K562 (cell line): ENCODE measurements around the gene HSPA1L. TPM values are rescaled to one million over a fixed set of nuclear protein-coding genes. Genes with fewer than 3 reads are reported as not detected.

Source experiments
- BRCA1 ChIP-seq, 2 experiments: fragments of 450-650 bp in 1 of 2; sonication (generic) in 1 of 2; formaldehyde crosslinking in 1 of 2; IDR thresholded peaks; 2 replicates each; pipeline versions ENCODE4 v1.5.0 to v1.6.1; 2017 to 2020; ENCODE audit warnings: mild to moderate bottlenecking in 1 of 2, missing genetic modification reagents in 1 of 2
- COPS2 ChIP-seq: fragments of 450-650 bp; conservative IDR thresholded peaks from 2 replicates; pipeline ENCODE4 v1.6.1; 2016; ENCODE audit warnings: mild to moderate bottlenecking, moderate library complexity
- E2F3 ChIP-seq: fragments of 250-450 bp; sonication (Bioruptor Pico); IDR thresholded peaks from 2 replicates; pipeline ENCODE4 v1.4.0; 2020; ENCODE audit warnings: mild to moderate bottlenecking
- L3MBTL2 ChIP-seq: fragments of 450-650 bp; IDR thresholded peaks from 2 replicates; pipeline ENCODE4 v1.6.1; 2016; ENCODE audit warnings: mild to moderate bottlenecking, moderate library complexity
- SUPT5H ChIP-seq: fragments of 450-650 bp; IDR thresholded peaks from 2 replicates; pipeline ENCODE4 v1.6.1; 2016
- TBP ChIP-seq: optimal IDR thresholded peaks from 2 replicates; pipeline ENCODE3; 2011; ENCODE audit warnings: low read depth, low read length, improper control_type of control experiment
- TRIM28 ChIP-seq: fragments of 450-650 bp; IDR thresholded peaks from 2 replicates; pipeline ENCODE4 v1.6.1; 2017
- ZC3H8 ChIP-seq: fragments of 450-650 bp; IDR thresholded peaks from 2 replicates; pipeline ENCODE4 v1.6.1; 2017
- polyA plus RNA-seq, 8 experiments: library from polyadenylated mRNA; depleted of rRNA in 4 of 8; stranded (reverse) in 5 of 8; unstranded in 3 of 8; fragments of >200 nt; fragmentation: Nextera tagmentation in 2 of 8; fragmentation: Illumina TruSeq in 1 of 8; extraction: Ambion mirVana in 2 of 8; extraction: Trizol in 1 of 8; gene quantifications; 2 replicates each; pipeline versions ENCODE4 v1.2.1 to v1.2.3, GENCODE V29; 2011 to 2014; ENCODE audit warnings: inconsistent platforms in 1 of 8, missing spikeins in 1 of 8
- total RNA-seq, 7 experiments: library from RNA; depleted of rRNA in 6 of 7; stranded (reverse); fragments of >200 nt in 6 of 7; fragmentation: Illumina TruSeq in 2 of 7; extraction: Trizol in 2 of 7; gene quantifications; 2 replicates each; pipeline versions ENCODE4 v1.2.1 to v1.2.3, GENCODE V29; 2011 to 2021; ENCODE audit warnings: low replicate concordance in 1 of 7
- TF ChIP-seq, protein P1 (sequence below): fragments of 150-350 bp; IDR thresholded peaks from 2 replicates; pipeline ENCODE4 v1.6.1; 2014; ENCODE audit warnings: low read depth, mild to moderate bottlenecking, low read length, borderline replicate concordance
- TF ChIP-seq, protein P2 (sequence below): fragments of 450-650 bp; formaldehyde crosslinking; IDR thresholded peaks from 2 replicates; pipeline ENCODE4 v1.4.0; 2020; ENCODE audit warnings: mild to moderate bottlenecking
- TF ChIP-seq, protein P3 (sequence below): fragments of 450-650 bp; IDR thresholded peaks from 2 replicates; pipeline ENCODE4 v1.6.1; 2016; ENCODE audit warnings: missing biosample characterization, missing genetic modification characterization
- TF ChIP-seq, protein P4 (sequence below): sonication (generic); formaldehyde crosslinking; IDR thresholded peaks from 2 replicates; pipeline ENCODE4 v1.8.0; 2022; ENCODE audit warnings: mild to moderate bottlenecking, missing genetic modification reagents
- TF ChIP-seq, protein P5 (sequence below): fragments of 250-450 bp; sonication (Bioruptor Pico); IDR thresholded peaks from 2 replicates; pipeline ENCODE4 v1.4.0; 2020; ENCODE audit warnings: borderline replicate concordance

The HSPA1L gene
- total and polyA plus RNA-seq, 9 of the 15 experiments (the other 6 are each of a cell fraction or from before 2014, with no cell fraction given): 0.14 to 2.1 (median 1.3) TPM

DNA sequence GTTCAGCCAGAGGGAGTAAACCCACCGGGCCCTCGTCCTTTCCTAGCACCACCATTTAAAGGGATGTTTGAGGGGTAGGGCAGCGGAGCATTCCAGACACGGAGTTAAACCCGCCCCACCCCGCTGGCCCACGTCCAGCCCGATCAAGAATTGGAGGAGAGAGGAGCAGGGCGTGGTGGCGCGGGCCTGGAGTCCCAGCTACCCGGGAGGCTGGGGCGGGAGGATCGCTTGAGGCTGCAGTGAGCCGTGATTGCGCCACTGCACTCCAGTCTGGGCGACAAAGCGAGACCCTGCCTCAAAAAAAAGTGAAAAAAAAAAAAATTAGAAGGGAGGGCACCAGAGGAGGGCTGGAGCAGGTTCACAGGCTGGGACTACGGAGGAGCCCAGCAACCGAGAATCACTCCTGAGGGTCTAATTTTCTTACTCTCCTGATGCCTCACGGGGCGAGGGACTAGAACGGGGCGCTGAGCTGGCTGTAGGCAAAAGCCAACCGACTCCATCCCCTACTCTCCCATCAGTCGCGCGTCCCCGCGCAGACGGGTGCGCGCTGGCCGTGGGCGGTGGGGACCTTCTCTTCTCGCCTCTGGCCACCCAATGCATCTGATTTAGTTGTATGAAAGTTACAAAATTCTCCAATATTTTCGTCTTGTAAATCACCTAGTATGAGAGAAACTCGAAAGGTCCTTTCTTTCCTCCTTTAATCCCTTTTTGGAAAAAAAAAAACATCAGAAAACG, 6.4 kb upstream of the HSPA1L start (continued):
- TF ChIP-seq, protein P1, sequence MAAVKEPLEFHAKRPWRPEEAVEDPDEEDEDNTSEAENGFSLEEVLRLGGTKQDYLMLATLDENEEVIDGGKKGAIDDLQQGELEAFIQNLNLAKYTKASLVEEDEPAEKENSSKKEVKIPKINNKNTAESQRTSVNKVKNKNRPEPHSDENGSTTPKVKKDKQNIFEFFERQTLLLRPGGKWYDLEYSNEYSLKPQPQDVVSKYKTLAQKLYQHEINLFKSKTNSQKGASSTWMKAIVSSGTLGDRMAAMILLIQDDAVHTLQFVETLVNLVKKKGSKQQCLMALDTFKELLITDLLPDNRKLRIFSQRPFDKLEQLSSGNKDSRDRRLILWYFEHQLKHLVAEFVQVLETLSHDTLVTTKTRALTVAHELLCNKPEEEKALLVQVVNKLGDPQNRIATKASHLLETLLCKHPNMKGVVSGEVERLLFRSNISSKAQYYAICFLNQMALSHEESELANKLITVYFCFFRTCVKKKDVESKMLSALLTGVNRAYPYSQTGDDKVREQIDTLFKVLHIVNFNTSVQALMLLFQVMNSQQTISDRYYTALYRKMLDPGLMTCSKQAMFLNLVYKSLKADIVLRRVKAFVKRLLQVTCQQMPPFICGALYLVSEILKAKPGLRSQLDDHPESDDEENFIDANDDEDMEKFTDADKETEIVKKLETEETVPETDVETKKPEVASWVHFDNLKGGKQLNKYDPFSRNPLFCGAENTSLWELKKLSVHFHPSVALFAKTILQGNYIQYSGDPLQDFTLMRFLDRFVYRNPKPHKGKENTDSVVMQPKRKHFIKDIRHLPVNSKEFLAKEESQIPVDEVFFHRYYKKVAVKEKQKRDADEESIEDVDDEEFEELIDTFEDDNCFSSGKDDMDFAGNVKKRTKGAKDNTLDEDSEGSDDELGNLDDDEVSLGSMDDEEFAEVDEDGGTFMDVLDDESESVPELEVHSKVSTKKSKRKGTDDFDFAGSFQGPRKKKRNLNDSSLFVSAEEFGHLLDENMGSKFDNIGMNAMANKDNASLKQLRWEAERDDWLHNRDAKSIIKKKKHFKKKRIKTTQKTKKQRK: no peak
- TF ChIP-seq COPS2 (no peak), BRCA1 (IDR thresholded peaks at IDR 0.05) (no peak), BRCA1 (CRISPR knock-in tag; IDR thresholded peaks at IDR 0.05) (no peak), E2F3 (CRISPR knock-in tag) (no peak), L3MBTL2 (no peak), TBP (no peak), SUPT5H (peak; percentile 58), ZC3H8 (0 out of 2 replicates have a peak, but pooled peaks have one; percentile 84), TRIM28 (peak; percentile 98)
- TF ChIP-seq, protein P2, sequence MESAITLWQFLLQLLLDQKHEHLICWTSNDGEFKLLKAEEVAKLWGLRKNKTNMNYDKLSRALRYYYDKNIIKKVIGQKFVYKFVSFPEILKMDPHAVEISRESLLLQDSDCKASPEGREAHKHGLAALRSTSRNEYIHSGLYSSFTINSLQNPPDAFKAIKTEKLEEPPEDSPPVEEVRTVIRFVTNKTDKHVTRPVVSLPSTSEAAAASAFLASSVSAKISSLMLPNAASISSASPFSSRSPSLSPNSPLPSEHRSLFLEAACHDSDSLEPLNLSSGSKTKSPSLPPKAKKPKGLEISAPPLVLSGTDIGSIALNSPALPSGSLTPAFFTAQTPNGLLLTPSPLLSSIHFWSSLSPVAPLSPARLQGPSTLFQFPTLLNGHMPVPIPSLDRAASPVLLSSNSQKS (CRISPR knock-in tag): no peak
- TF ChIP-seq, protein P3, sequence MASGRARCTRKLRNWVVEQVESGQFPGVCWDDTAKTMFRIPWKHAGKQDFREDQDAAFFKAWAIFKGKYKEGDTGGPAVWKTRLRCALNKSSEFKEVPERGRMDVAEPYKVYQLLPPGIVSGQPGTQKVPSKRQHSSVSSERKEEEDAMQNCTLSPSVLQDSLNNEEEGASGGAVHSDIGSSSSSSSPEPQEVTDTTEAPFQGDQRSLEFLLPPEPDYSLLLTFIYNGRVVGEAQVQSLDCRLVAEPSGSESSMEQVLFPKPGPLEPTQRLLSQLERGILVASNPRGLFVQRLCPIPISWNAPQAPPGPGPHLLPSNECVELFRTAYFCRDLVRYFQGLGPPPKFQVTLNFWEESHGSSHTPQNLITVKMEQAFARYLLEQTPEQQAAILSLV (tag): no peak
- TF ChIP-seq, protein P4, sequence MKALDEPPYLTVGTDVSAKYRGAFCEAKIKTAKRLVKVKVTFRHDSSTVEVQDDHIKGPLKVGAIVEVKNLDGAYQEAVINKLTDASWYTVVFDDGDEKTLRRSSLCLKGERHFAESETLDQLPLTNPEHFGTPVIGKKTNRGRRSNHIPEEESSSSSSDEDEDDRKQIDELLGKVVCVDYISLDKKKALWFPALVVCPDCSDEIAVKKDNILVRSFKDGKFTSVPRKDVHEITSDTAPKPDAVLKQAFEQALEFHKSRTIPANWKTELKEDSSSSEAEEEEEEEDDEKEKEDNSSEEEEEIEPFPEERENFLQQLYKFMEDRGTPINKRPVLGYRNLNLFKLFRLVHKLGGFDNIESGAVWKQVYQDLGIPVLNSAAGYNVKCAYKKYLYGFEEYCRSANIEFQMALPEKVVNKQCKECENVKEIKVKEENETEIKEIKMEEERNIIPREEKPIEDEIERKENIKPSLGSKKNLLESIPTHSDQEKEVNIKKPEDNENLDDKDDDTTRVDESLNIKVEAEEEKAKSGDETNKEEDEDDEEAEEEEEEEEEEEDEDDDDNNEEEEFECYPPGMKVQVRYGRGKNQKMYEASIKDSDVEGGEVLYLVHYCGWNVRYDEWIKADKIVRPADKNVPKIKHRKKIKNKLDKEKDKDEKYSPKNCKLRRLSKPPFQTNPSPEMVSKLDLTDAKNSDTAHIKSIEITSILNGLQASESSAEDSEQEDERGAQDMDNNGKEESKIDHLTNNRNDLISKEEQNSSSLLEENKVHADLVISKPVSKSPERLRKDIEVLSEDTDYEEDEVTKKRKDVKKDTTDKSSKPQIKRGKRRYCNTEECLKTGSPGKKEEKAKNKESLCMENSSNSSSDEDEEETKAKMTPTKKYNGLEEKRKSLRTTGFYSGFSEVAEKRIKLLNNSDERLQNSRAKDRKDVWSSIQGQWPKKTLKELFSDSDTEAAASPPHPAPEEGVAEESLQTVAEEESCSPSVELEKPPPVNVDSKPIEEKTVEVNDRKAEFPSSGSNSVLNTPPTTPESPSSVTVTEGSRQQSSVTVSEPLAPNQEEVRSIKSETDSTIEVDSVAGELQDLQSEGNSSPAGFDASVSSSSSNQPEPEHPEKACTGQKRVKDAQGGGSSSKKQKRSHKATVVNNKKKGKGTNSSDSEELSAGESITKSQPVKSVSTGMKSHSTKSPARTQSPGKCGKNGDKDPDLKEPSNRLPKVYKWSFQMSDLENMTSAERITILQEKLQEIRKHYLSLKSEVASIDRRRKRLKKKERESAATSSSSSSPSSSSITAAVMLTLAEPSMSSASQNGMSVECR (CRISPR knock-in tag): no peak
- TF ChIP-seq, protein P5, sequence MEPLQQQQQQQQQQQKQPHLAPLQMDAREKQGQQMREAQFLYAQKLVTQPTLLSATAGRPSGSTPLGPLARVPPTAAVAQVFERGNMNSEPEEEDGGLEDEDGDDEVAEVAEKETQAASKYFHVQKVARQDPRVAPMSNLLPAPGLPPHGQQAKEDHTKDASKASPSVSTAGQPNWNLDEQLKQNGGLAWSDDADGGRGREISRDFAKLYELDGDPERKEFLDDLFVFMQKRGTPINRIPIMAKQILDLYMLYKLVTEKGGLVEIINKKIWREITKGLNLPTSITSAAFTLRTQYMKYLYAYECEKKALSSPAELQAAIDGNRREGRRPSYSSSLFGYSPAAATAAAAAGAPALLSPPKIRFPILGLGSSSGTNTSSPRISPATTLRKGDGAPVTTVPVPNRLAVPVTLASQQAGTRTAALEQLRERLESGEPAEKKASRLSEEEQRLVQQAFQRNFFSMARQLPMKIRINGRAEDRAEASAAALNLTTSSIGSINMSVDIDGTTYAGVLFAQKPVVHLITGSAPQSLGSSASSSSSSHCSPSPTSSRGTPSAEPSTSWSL (CRISPR knock-in tag): no peak
